HCT116 (cell line): ENCODE results near the gene B3GNT5. TPM values are rescaled to one million over a fixed set of nuclear protein-coding genes. Genes with fewer than 3 reads are reported as not detected.

Experiments
- ATAC-seq: fragments of 200-7000 bp; cut with Tn5 transposase; 2 replicates; pipeline ENCODE4 v1.9.1; 2020; ENCODE audit warnings: mild to moderate bottlenecking, moderate library complexity
- BruUV-seq: library from RNA; stranded (reverse); fragments of 400-500 nt; replicated peaks from 2 replicates; lab custom pipeline; 2021; lab: Mats Ljungman, UMichigan
- CTCF ChIA-PET: fragments of 300-600 bp; sonication (Branson Sonifier 250); formaldehyde crosslinking; loops from one replicate; lab custom pipeline; 2021; ENCODE audit warnings: antibody characterized with exemption; lab: Charles Lee
- POLR2A ChIA-PET: fragments of 300-600, 350-600 bp; sonication (Branson Sonifier 250); formaldehyde crosslinking; loops from one replicate; lab custom pipeline; 2021; ENCODE audit warnings: antibody characterized with exemption; lab: Charles Lee
- RAD21 ChIA-PET, 2 experiments: fragments of 300-600 bp; sonication (Branson Sonifier 250); formaldehyde crosslinking; loops; one replicate each; lab custom pipeline; 2023; ENCODE audit warnings: low total read pairs in 2 of 2; ENCODE audit not compliant: uncharacterized antibody in 2 of 2, unreplicated experiment in 2 of 2, low non-redundant PET in 1 of 2; lab: Charles Lee
- DNase-seq: peaks from one replicate; pipeline ENCODE4 v3.0.0-alpha.2; 2010; ENCODE audit warnings: low read depth, low spot score
- H2AFZ ChIP-seq: fragments of 200-600 bp; shearing (Covaris generic), sonication (generic); 2 replicates; pipeline ENCODE4 v1.6.1; 2017; ENCODE audit warnings: low read depth, mixed run types, mixed read lengths, antibody characterized with exemption, low read length; ENCODE audit not compliant: poor library complexity, severe bottlenecking
- H3K27ac ChIP-seq: 2 replicates; pipeline ENCODE4 v1.5.1; 2012; ENCODE audit warnings: low read depth, low read length
- H3K27me3 ChIP-seq: fragments of 200-600 bp; sonication (generic); 2 replicates; pipeline ENCODE4 v1.6.1; 2016; ENCODE audit warnings: mixed run types, low read length, mixed read lengths; ENCODE audit not compliant: insufficient read depth
- H3K36me3 ChIP-seq, 2 experiments: fragments of 200-500 bp in 1 of 2; fragments of 200-600 bp in 1 of 2; sonication (Bioruptor generic) in 1 of 2; sonication (generic) in 1 of 2; 2 replicates each; pipeline versions ENCODE4 v1.5.1 to v1.6.1; 2014 to 2016; ENCODE audit warnings: low read length in 2 of 2, inconsistent platforms in 1 of 2, mixed read lengths in 1 of 2, mixed run types in 1 of 2; ENCODE audit not compliant: insufficient read depth in 2 of 2, control insufficient read depth in 1 of 2
- H3K4me1 ChIP-seq, 2 experiments: fragments of 200-600 bp in 1 of 2; sonication (generic) in 1 of 2; 2 replicates each; pipeline versions ENCODE4 v1.5.1 to v1.6.1; 2012 to 2017; ENCODE audit warnings: low read length in 2 of 2, inconsistent platforms in 1 of 2, mild to moderate bottlenecking in 1 of 2, mixed read lengths in 1 of 2, mixed run types in 1 of 2, moderate library complexity in 1 of 2; ENCODE audit not compliant: insufficient read depth in 2 of 2, control insufficient read depth in 1 of 2
- H3K4me2 ChIP-seq: fragments of 200-600 bp; sonication (generic); 2 replicates; pipeline ENCODE4 v1.6.1; 2017; ENCODE audit warnings: mixed run types, low read length, mixed read lengths
- H3K4me3 ChIP-seq, 2 experiments: fragments of 200-600 bp in 1 of 2; sonication (generic) in 1 of 2; replicated peaks in 1 of 2; 2 replicates each; pipeline ENCODE4 v1.5.1; 2011 to 2016; ENCODE audit warnings: low read length in 2 of 2, control low read depth in 1 of 2, low read depth in 1 of 2, mild to moderate bottlenecking in 1 of 2, mixed read lengths in 1 of 2, mixed run types in 1 of 2
- H3K79me2 ChIP-seq: fragments of 200-600 bp; sonication (generic); 2 replicates; pipeline ENCODE4 v1.6.1; 2017; ENCODE audit warnings: mild to moderate bottlenecking, mixed run types, low read length, moderate library complexity, mixed read lengths; ENCODE audit not compliant: insufficient read depth
- H3K9ac ChIP-seq: fragments of 200-600 bp; sonication (generic); 2 replicates; pipeline ENCODE4 v1.6.1; 2016; ENCODE audit warnings: low read length, mixed read lengths
- H3K9me2 ChIP-seq: fragments of 200-600 bp; sonication (generic), shearing (Covaris generic); 2 replicates; pipeline ENCODE4 v1.6.1; 2017; ENCODE audit warnings: mixed run types, mild to moderate bottlenecking, moderate library complexity; ENCODE audit not compliant: insufficient read depth
- H3K9me3 ChIP-seq, 2 experiments: fragments of 200-500 bp in 1 of 2; fragments of 200-600 bp in 1 of 2; sonication (Bioruptor generic) in 1 of 2; sonication (generic) in 1 of 2; 2 replicates each; pipeline ENCODE4 v1.6.1; 2014 to 2017; ENCODE audit warnings: low read length in 2 of 2, mixed read lengths in 2 of 2, inconsistent platforms in 1 of 2, low read depth in 1 of 2, mild to moderate bottlenecking in 1 of 2, mixed run types in 1 of 2, moderate library complexity in 1 of 2; ENCODE audit not compliant: control insufficient read depth in 1 of 2, insufficient read depth in 1 of 2
- H4K20me1 ChIP-seq: fragments of 200-600 bp; sonication (generic), shearing (Covaris generic); 2 replicates; pipeline ENCODE4 v1.6.1; 2017; ENCODE audit warnings: mixed run types, mild to moderate bottlenecking, moderate library complexity; ENCODE audit not compliant: insufficient read depth
- ATF3 ChIP-seq: IDR thresholded peaks from 2 replicates; pipeline ENCODE4 v1.6.1; 2012
- CEBPB ChIP-seq: IDR thresholded peaks from 2 replicates; pipeline ENCODE4 v1.6.1; 2012; ENCODE audit warnings: low read depth
- CTCF ChIP-seq, 3 experiments: fragments of 200-600 bp in 1 of 3; sonication (generic) in 1 of 3; IDR thresholded peaks in 2 of 3; conservative IDR thresholded peaks in 1 of 3; 2 replicates each; pipeline ENCODE4 v1.5.1; 2012 to 2017; ENCODE audit warnings: low read depth in 2 of 3, low read length in 2 of 3, antibody characterized with exemption in 1 of 3, borderline replicate concordance in 1 of 3, control low read depth in 1 of 3, mild to moderate bottlenecking in 1 of 3, mixed read lengths in 1 of 3, mixed run types in 1 of 3, moderate library complexity in 1 of 3; ENCODE audit not compliant: insufficient read depth in 1 of 3
- EGR1 ChIP-seq: IDR thresholded peaks from 2 replicates; pipeline ENCODE4 v1.6.1; 2012; ENCODE audit warnings: low read depth
- EZH2 ChIP-seq: fragments of 200-600 bp; sonication (generic); IDR thresholded peaks from 2 replicates; pipeline ENCODE4 v1.6.1; 2017; ENCODE audit warnings: antibody characterized with exemption, mixed run types
- EZH2phosphoT487 ChIP-seq: fragments of 200-600 bp; IDR thresholded peaks from 2 replicates; pipeline ENCODE4 v1.6.1; 2018; ENCODE audit warnings: antibody characterized with exemption, borderline replicate concordance
- FOSL1 ChIP-seq: IDR thresholded peaks from 2 replicates; pipeline ENCODE4 v1.6.1; 2012; ENCODE audit warnings: low read depth
- JUND ChIP-seq: IDR thresholded peaks from 2 replicates; pipeline ENCODE4 v1.6.1; 2012
- MAX ChIP-seq: IDR thresholded peaks from 2 replicates; pipeline ENCODE4 v1.6.1; 2012
- POLR2A ChIP-seq: IDR thresholded peaks from 2 replicates; pipeline ENCODE4 v1.7.0; 2011; ENCODE audit warnings: borderline replicate concordance; ENCODE audit not compliant: insufficient read depth, insufficient read length; ENCODE audit errors: extremely low read depth
- POLR2AphosphoS5 ChIP-seq: IDR thresholded peaks from 2 replicates; pipeline ENCODE4 v1.6.1; 2011; ENCODE audit warnings: mild to moderate bottlenecking, low read depth, low read length, moderate library complexity
- RAD21 ChIP-seq: IDR thresholded peaks from 2 replicates; pipeline ENCODE4 v1.6.1; 2012; ENCODE audit warnings: low read depth, mild to moderate bottlenecking
- REST ChIP-seq: IDR thresholded peaks from 2 replicates; pipeline ENCODE4 v1.6.1; 2012; ENCODE audit warnings: low read depth
- SIN3A ChIP-seq: IDR thresholded peaks from 2 replicates; pipeline ENCODE4 v1.6.1; 2012; ENCODE audit warnings: low read depth
- SP1 ChIP-seq: IDR thresholded peaks from 2 replicates; pipeline ENCODE4 v1.6.1; 2012; ENCODE audit warnings: low read depth
- SRF ChIP-seq: IDR thresholded peaks from 2 replicates; pipeline ENCODE4 v1.6.1; 2012; ENCODE audit warnings: low read depth
- TCF7L2 ChIP-seq: IDR thresholded peaks from 2 replicates; pipeline ENCODE4 v1.7.0; 2011; ENCODE audit warnings: borderline replicate concordance, inconsistent platforms; ENCODE audit not compliant: insufficient read depth, insufficient read length; ENCODE audit errors: extremely low read depth
- YY1 ChIP-seq: IDR thresholded peaks from 2 replicates; pipeline ENCODE4 v1.6.1; 2011; ENCODE audit warnings: low read length, low read depth, moderate library complexity, mild to moderate bottlenecking; ENCODE audit not compliant: insufficient replicate concordance; ENCODE audit errors: extremely low read depth
- ZFX ChIP-seq: fragments of 450-650 bp; IDR thresholded peaks from 2 replicates; pipeline ENCODE4 v1.6.1; 2017
- intact Hi-C: fragments of 100-400 bp; cut with micrococcal nuclease; formaldehyde crosslinking; loops from 2 replicates; pipeline ENCODE4 v1.10.0; 2022
- total RNA-seq: library from RNA; stranded (reverse); gene quantifications from one replicate; pipeline ENCODE4 v1.2.1, GENCODE V29; 2021; ENCODE audit not compliant: unreplicated experiment
- TF ChIP-seq, protein P1 (sequence below): IDR thresholded peaks from 2 replicates; pipeline ENCODE4 v1.6.1; 2011; ENCODE audit warnings: mild to moderate bottlenecking, low read length, moderate library complexity; ENCODE audit not compliant: insufficient replicate concordance; ENCODE audit errors: extremely low read depth

The B3GNT5 gene
- total RNA-seq, 1 experiment from 2014 or later = 25.3 TPM

GRCh38 chr3:183287301-183287971, 34.4 kb downstream of the B3GNT5 start:
- Histone ChIP-seq H3K9me2 (no peaks in the 10 kb centered on the region), H3K9ac (no peak overlapping the region), H2AFZ (no peak overlapping the region), H3K27me3 (no peaks in the 10 kb centered on the region), H3K4me3 (no peak overlapping the region), H3K9me3 (no peaks in the 10 kb centered on the region), H3K4me2 (no peak overlapping the region), H3K27ac (no peak overlapping the region), H3K4me1 (peaks cover 12 to 30% of the 10 kb centered on the region in 2 experiments), H3K79me2 (no peaks in the 10 kb centered on the region), H4K20me1 (no peaks in the 10 kb centered on the region), H3K36me3 (no peaks in the 10 kb centered on the region)
- DNase-seq (no peak), ATAC-seq (no peak)
- ChIA-PET CTCF (no interaction called here), RAD21 (no interaction called here), POLR2A (no interaction called here)
- BruUV-seq = no TSS peak
- intact Hi-C loops = no loop called here
- TF ChIP-seq EZH2phosphoT487 (no peak), POLR2AphosphoS5 (no peak), RAD21 (no peak), EZH2 (no peak), CTCF (IDR thresholded peaks at IDR 0.05 in 2 of 3, conservative IDR thresholded peaks at IDR 0.05 in 1 of 3; ENCODE audit: borderline replicate concordance in 1 of 3, insufficient read depth in 1 of 3, low read depth in 2 of 3, low read length in 2 of 3) (no peak), YY1 (no peak), POLR2A (no peak), ZFX (no peak), SP1 (no peak), MAX (no peak), EGR1 (no peak), REST (no peak), JUND (no peak), TCF7L2 (no peak), FOSL1 (no peak), SIN3A (no peak), CEBPB (no peak), ATF3 (no peak), SRF (no peak)
- TF ChIP-seq, protein P1, sequence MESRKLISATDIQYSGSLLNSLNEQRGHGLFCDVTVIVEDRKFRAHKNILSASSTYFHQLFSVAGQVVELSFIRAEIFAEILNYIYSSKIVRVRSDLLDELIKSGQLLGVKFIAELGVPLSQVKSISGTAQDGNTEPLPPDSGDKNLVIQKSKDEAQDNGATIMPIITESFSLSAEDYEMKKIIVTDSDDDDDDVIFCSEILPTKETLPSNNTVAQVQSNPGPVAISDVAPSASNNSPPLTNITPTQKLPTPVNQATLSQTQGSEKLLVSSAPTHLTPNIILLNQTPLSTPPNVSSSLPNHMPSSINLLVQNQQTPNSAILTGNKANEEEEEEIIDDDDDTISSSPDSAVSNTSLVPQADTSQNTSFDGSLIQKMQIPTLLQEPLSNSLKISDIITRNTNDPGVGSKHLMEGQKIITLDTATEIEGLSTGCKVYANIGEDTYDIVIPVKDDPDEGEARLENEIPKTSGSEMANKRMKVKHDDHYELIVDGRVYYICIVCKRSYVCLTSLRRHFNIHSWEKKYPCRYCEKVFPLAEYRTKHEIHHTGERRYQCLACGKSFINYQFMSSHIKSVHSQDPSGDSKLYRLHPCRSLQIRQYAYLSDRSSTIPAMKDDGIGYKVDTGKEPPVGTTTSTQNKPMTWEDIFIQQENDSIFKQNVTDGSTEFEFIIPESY = no peak
